Body of pancreas (tissue), 4 donors: ENCODE measurements around the gene INTS3.

Experiments
- CTCF ChIP-seq, 7 experiments: fragments of 450-650 bp in 4 of 7; fragments of 200-600 bp in 3 of 7; sonication (generic) in 3 of 7; IDR thresholded peaks; one replicate each; pipeline ENCODE4 v1.5.1; 2016 to 2019; ENCODE audit warnings: antibody characterized with exemption in 7 of 7
- POLR2A ChIP-seq, 3 donors: fragments of 450-650 bp; IDR thresholded peaks; one replicate each; pipeline ENCODE4 v1.6.1; 2016; ENCODE audit warnings: antibody characterized with exemption in 3 of 3, mild to moderate bottlenecking in 2 of 3

GRCh38 chr1:153786038-153786790 is 58.4 kb downstream of the INTS3 start:
- TF ChIP-seq CTCF (IDR thresholded peaks at IDR 0.05), result no peak
- TF ChIP-seq POLR2A (IDR thresholded peaks at IDR 0.05), result no peak
